GM10248 (cell line): ENCODE measurements around the gene CLDN7.

Experiments
- CTCF ChIA-PET: fragments of 300-600 bp; sonication (Branson Sonifier 250); formaldehyde crosslinking; extraction: SDS; loops from one replicate; lab custom pipeline; 2021; ENCODE audit warnings: antibody characterized with exemption; lab: Yijun Ruan, JAX
- POLR2A ChIA-PET: fragments of 350-650 bp; sonication (Branson Sonifier 250); formaldehyde crosslinking; extraction: SDS; loops from one replicate; lab custom pipeline; 2020; ENCODE audit warnings: antibody characterized with exemption; lab: Yijun Ruan, JAX
- DNase-seq: peaks from one replicate; pipeline ENCODE4 v3.0.0; 2012; ENCODE audit errors: extremely low spot score
- TF ChIP-seq, protein P1 (sequence below): IDR thresholded peaks from 2 replicates; pipeline ENCODE4 v1.5.1; 2012; ENCODE audit warnings: mild to moderate bottlenecking, low read depth; ENCODE audit errors: extremely low read depth, missing control alignments, control extremely low read depth

CLDN7 gene

DNA sequence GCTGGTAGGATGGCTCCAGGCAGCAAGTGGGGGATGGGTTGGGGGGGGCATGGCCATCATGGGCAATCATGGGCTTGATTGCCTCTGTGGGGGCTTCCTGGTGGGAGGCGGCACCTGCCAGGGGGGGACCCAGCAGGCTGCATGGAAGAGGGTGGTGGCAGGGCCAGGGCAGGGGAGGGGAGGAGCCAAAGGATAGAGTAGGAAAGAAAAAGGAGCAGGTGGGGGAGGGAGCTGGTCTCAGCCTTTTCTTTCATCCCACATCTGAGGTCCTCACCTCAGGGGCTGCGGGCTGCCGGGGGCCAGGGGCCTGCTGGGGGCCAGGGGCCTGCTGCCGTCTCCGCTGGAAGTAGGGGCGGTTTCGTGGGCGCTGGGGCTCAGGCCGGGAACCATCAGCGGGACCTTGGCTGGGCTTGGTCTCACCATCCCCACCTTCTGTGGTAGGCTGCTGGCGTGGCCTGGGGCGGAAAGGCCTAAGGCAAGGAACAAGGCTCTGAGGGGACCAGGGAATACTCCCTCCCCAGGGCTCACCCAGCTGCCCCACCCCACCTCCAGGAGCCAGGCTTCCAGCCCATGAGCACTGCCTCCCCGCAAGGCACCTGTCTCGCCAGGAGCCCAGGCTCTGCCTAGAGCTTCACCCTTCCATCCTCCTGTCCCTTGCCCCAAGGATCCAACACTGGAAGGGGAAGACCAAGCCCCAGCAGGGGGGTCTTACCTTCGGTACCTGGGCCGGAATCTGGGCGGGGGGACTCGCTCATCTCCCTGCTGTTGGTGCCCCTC, 27.2 kb upstream of the CLDN7 start:
- ChIA-PET POLR2A (interaction anchor here (0.6 kb wide), 1 partner anchor 16 kb away, joined by 3 read pairs; no protein-coding TSS in a partner anchor), CTCF (interaction anchor here (1.3 to 2.1 kb wide), 2 partner anchors 8 to 67 kb away, joined by 5 read pairs; partner anchors contain the start of gene SLC2A4)
- no peak for DNase-seq

DNA sequence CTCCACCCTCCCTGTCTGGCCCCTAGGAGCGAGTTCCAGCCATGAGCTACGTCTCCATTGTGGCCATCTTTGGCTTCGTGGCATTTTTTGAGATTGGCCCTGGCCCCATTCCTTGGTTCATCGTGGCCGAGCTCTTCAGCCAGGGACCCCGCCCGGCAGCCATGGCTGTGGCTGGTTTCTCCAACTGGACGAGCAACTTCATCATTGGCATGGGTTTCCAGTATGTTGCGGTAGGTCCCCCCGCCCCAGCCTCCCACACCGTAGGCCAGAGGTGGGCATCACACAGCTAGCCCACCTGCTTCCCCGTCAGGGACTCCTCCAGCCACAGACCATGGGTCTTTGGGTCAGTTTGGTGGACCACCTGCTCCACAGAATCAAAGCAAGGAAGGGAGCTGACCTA, 23.4 kb upstream of the CLDN7 start:
- CTCF ChIA-PET = interaction anchor here (1.3 to 8.4 kb wide), 4 partner anchors 8 to 275 kb away, joined by 3 to 80 read pairs (median 4); no protein-coding TSS in a partner anchor

More for the DNA sequence above, 27.2 kb upstream of the CLDN7 start:
- TF ChIP-seq, protein P1, sequence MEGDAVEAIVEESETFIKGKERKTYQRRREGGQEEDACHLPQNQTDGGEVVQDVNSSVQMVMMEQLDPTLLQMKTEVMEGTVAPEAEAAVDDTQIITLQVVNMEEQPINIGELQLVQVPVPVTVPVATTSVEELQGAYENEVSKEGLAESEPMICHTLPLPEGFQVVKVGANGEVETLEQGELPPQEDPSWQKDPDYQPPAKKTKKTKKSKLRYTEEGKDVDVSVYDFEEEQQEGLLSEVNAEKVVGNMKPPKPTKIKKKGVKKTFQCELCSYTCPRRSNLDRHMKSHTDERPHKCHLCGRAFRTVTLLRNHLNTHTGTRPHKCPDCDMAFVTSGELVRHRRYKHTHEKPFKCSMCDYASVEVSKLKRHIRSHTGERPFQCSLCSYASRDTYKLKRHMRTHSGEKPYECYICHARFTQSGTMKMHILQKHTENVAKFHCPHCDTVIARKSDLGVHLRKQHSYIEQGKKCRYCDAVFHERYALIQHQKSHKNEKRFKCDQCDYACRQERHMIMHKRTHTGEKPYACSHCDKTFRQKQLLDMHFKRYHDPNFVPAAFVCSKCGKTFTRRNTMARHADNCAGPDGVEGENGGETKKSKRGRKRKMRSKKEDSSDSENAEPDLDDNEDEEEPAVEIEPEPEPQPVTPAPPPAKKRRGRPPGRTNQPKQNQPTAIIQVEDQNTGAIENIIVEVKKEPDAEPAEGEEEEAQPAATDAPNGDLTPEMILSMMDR = no peak

DNA sequence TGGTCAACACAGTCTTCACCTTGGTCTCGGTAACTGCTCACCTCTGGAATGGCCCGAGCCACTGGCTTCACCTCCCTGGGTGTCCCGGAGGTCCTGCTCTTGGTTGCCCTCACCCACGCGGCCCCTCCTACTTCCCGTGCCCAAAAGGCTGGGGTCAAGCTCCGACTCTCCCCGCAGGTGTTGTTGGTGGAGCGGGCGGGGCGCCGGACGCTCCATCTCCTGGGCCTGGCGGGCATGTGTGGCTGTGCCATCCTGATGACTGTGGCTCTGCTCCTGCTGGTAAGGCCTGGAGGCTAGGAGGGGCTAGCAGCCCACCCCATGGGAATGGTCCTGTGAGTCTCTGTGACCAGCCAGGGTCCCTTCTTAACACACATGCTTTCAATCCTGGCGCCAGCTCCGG, 22.6 kb upstream of the CLDN7 start:
- DNase-seq = no peak
- TF ChIP-seq, protein P1 = no peak
- ChIA-PET CTCF (interaction anchor here (0.6 to 8.4 kb wide), 5 partner anchors 9 to 276 kb away, joined by 3 to 80 read pairs (median 3); no protein-coding TSS in a partner anchor), POLR2A (no interaction called here)

More for the DNA sequence above, 23.4 kb upstream of the CLDN7 start:
- POLR2A ChIA-PET = no interaction called here
- DNase-seq = no peak
- TF ChIP-seq, protein P1 = no peak

DNA sequence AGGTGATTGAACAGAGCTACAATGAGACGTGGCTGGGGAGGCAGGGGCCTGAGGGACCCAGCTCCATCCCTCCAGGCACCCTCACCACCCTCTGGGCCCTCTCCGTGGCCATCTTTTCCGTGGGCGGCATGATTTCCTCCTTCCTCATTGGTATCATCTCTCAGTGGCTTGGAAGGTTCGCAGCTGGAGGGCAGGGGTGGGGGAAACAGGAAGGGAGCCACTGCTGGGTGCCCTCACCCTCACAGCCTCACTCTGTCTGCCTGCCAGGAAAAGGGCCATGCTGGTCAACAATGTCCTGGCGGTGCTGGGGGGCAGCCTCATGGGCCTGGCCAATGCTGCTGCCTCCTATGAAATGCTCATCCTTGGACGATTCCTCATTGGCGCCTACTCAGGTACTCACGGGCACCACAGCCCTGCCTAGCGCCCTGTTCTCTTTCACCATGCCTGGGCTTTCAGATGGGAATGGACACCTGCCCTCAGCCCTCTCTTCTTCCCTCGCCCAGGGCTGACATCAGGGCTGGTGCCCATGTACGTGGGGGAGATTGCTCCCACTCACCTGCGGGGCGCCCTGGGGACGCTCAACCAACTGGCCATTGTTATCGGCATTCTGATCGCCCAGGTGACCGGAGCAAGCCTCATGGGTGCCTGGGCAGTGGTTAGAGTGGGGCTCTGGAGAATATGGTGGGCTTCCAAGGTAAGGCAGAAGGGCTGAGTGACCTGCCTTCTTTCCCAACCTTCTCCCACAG, 21.4 kb upstream of the CLDN7 start:
- POLR2A ChIA-PET = no interaction called here
- DNase-seq = no peak
- CTCF ChIA-PET = interaction anchor here (1.3 to 8.4 kb wide), 3 partner anchors 9 to 27 kb away, joined by 3 to 80 read pairs (median 20); no protein-coding TSS in a partner anchor
- TF ChIP-seq, protein P1 = no peak

DNA sequence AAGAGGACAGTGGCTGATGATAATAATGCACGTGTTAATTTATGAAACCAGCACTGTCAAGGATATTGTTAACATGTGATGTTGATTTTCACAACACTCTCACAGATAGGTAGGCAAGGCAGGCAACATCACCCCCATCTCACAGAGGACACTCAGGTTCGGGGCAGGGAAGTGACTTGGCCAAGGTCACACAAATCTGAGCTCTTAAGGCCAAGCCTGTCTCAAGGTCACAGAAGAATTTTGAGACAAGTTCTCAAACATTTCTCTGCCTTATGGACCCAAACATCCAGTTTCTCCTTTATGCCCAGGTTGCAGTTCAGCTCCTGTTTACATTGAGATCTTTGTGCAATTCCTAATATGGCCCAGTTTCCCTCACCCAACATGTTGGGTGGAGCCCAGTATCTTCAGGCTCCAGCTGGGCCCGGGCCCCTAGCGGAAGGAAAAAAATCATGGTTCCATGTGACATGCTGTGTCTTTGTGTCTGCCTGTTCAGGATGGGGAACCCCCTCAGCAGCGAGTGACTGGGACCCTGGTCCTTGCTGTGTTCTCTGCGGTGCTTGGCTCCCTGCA, 20.6 kb upstream of the CLDN7 start:
- POLR2A ChIA-PET = interaction anchor here (0.6 kb wide), 1 partner anchor 277 kb away, joined by 3 read pairs; no protein-coding TSS in a partner anchor
- peak; percentile 26 for DNase-seq
- TF ChIP-seq, protein P1 = no peak
- CTCF ChIA-PET = interaction anchor here (1.3 to 8.4 kb wide), 4 partner anchors 9 to 26 kb away, joined by 3 to 80 read pairs (median 14); no protein-coding TSS in a partner anchor
